Trophoblast cell (in vitro differentiated cells and primary cell): ENCODE data around the gene PORCN.
"Not testable (repeated sequence)": the region's sequence is repeated elsewhere in the genome, so short reads cannot be mapped to it uniquely, and the experiment has no call there.

Experiments
- DNase-seq, 2 donors: peaks; one replicate each; pipeline ENCODE4 v3.0.0-alpha.2; 2016
- H2AFZ ChIP-seq: 2 replicates; pipeline ENCODE4 v1.6.1; 2013; ENCODE audit warnings: low read length, moderate library complexity, mild to moderate bottlenecking; ENCODE audit not compliant: insufficient read depth, poor library complexity
- H2AK5ac ChIP-seq: 2 replicates; pipeline ENCODE4 v1.6.1; 2013; ENCODE audit warnings: mild to moderate bottlenecking, low read length
- H2BK120ac ChIP-seq: 2 replicates; pipeline ENCODE4 v1.6.1; 2013; ENCODE audit warnings: low read length, mild to moderate bottlenecking, moderate library complexity; ENCODE audit not compliant: insufficient read depth, poor library complexity
- H2BK12ac ChIP-seq: 2 replicates; pipeline ENCODE4 v1.6.1; 2013; ENCODE audit warnings: mild to moderate bottlenecking, low read length, moderate library complexity
- H2BK5ac ChIP-seq: 2 replicates; pipeline ENCODE4 v1.6.1; 2013; ENCODE audit warnings: low read length, low read depth, moderate library complexity, mild to moderate bottlenecking; ENCODE audit not compliant: poor library complexity
- H3K14ac ChIP-seq: 2 replicates; pipeline ENCODE4 v1.6.1; 2013; ENCODE audit warnings: mild to moderate bottlenecking, low read length
- H3K18ac ChIP-seq: 2 replicates; pipeline ENCODE4 v1.6.1; 2013; ENCODE audit warnings: mild to moderate bottlenecking, low read length
- H3K23ac ChIP-seq: 2 replicates; pipeline ENCODE4 v1.6.1; 2013; ENCODE audit warnings: low read length
- H3K27ac ChIP-seq: 2 replicates; pipeline ENCODE4 v1.5.1; 2013; ENCODE audit warnings: low read depth, mild to moderate bottlenecking, inconsistent platforms, low read length, moderate library complexity
- H3K27me3 ChIP-seq: 2 replicates; pipeline ENCODE4 v1.6.1; 2013; ENCODE audit warnings: inconsistent platforms, mild to moderate bottlenecking, low read length, moderate library complexity; ENCODE audit not compliant: insufficient read depth
- H3K36me3 ChIP-seq, 2 experiments: 1 replicate in 1 of 2; 2 replicates in 1 of 2; pipeline ENCODE4 v1.6.1; 2013; ENCODE audit warnings: low read length in 2 of 2, mild to moderate bottlenecking in 2 of 2, moderate library complexity in 1 of 2; ENCODE audit not compliant: insufficient read depth in 2 of 2, control insufficient read depth in 1 of 2
- H3K4ac ChIP-seq: 2 replicates; pipeline ENCODE4 v1.6.1; 2013; ENCODE audit warnings: low read depth, mild to moderate bottlenecking, low read length, moderate library complexity
- H3K4me1 ChIP-seq, 2 experiments: 1 replicate in 1 of 2; 2 replicates in 1 of 2; pipeline ENCODE4 v1.6.1; 2013; ENCODE audit warnings: low read length in 2 of 2, mild to moderate bottlenecking in 2 of 2, moderate library complexity in 1 of 2; ENCODE audit not compliant: insufficient read depth in 2 of 2, control insufficient read depth in 1 of 2
- H3K4me2 ChIP-seq: 2 replicates; pipeline ENCODE4 v1.6.1; 2013; ENCODE audit warnings: inconsistent platforms, mild to moderate bottlenecking, low read length, moderate library complexity
- H3K4me3 ChIP-seq: 2 replicates; pipeline ENCODE4 v1.5.1; 2013; ENCODE audit warnings: mild to moderate bottlenecking, low read depth, low read length, inconsistent platforms
- H3K79me1 ChIP-seq: one replicate; pipeline ENCODE4 v1.6.1; 2013; ENCODE audit warnings: low read length
- H3K79me2 ChIP-seq: 2 replicates; pipeline ENCODE4 v1.6.1; 2013; ENCODE audit warnings: low read length, mild to moderate bottlenecking; ENCODE audit not compliant: control insufficient read depth, insufficient read depth, poor library complexity
- H3K9ac ChIP-seq: 2 replicates; pipeline ENCODE4 v1.6.1; 2013; ENCODE audit warnings: mild to moderate bottlenecking, low read length
- H3K9me3 ChIP-seq: 2 replicates; pipeline ENCODE4 v1.6.1; 2013; ENCODE audit warnings: low read depth, mild to moderate bottlenecking, control low read depth, inconsistent platforms, low read length; ENCODE audit not compliant: insufficient read depth
- H4K12ac ChIP-seq: 2 replicates; pipeline ENCODE4 v1.6.1; 2013; ENCODE audit warnings: low read depth, mild to moderate bottlenecking, low read length, moderate library complexity
- H4K8ac ChIP-seq: 2 replicates; pipeline ENCODE4 v1.6.1; 2013; ENCODE audit warnings: low read depth, mild to moderate bottlenecking, low read length, moderate library complexity
- H4K91ac ChIP-seq: one replicate; pipeline ENCODE4 v1.6.1; 2013; ENCODE audit warnings: low read depth, mild to moderate bottlenecking, low read length, moderate library complexity
- WGBS: extraction: QIAGEN DNeasy Blood & Tissue Kit; methylation state at CpG from one replicate; pipeline ENCODE4 v1.1.7; 2013; ENCODE audit warnings: missing lambda C conversion rate; ENCODE audit not compliant: insufficient read length, insufficient coverage; ENCODE audit errors: extremely low coverage; 5-methylcytosine and 5-hydroxymethylcytosine counted together

PORCN gene

DNA sequence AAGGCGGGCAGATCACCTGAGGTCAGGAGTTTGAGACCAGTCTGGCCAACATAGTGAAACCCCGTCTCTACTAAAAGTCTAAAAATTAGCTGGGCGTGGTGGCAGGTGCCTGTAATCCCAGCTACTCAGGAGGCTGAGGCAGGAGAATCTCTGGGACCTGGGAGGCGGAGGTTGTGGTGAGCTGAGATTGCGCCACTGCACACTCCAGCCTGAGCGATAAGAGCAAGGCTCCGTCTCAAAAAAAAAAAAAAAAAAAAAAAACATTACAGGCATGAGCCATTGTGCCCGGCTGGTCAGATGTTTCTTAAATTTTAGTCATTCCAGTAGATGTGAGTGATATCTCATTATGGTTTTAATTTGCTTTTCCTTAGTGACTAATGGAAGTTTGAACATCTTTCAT is 17.1 kb downstream of the PORCN start:
- H3K79me1 ChIP-seq, H3K9ac ChIP-seq, H2AFZ ChIP-seq, H2BK5ac ChIP-seq, H4K91ac ChIP-seq, H3K9me3 ChIP-seq, H3K18ac ChIP-seq, H2BK120ac ChIP-seq, H3K23ac ChIP-seq, H3K4me1 ChIP-seq, H4K12ac ChIP-seq, H3K79me2 ChIP-seq, H3K4ac ChIP-seq, DNase-seq, H3K27ac ChIP-seq, H3K4me2 ChIP-seq, H3K14ac ChIP-seq, H3K27me3 ChIP-seq, H4K8ac ChIP-seq, H2AK5ac ChIP-seq, H2BK12ac ChIP-seq, H3K4me3 ChIP-seq: not testable (repeated sequence)
- WGBS, result no CpG with 5 or more reads among the region's 8 CpGs
- peaks cover 33 to 34% of the 10 kb centered on the region in 2 experiments for H3K36me3 ChIP-seq

DNA sequence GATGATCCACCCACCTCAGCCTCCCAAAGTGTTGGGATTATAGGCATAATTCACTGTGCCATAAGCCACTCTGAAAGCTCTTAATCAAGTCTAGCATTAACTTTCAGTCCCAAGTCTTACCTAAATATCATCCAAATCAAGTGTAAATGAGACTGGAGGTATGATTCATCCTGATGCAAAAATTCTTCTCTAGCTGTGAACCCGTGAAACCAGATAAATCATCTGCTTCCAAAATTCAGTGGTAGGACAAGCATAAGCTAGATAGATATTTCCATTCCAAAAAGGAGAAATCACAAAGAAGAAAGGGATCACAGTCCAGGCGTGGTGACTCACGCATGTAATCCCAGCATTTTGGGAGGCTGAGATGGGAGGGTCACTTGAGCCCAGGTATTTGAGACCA is 21.9 kb downstream of the PORCN start:
- WGBS, result no CpG with 5 or more reads among the region's 3 CpGs
- no peak overlapping the region for H3K4ac ChIP-seq
- no peak overlapping the region for H3K4me3 ChIP-seq
- no peaks in the 10 kb centered on the region for H3K79me2 ChIP-seq
- H4K12ac ChIP-seq, result no peak overlapping the region
- no peak overlapping the region for H2BK5ac ChIP-seq
- H3K27me3 ChIP-seq, result no peaks in the 10 kb centered on the region
- H3K23ac ChIP-seq, result no peak overlapping the region
- H2BK12ac ChIP-seq, result no peak overlapping the region
- no peak overlapping the region for H2BK120ac ChIP-seq
- no peak overlapping the region for H2AK5ac ChIP-seq
- no peak overlapping the region for H3K14ac ChIP-seq
- no peak overlapping the region for H3K9ac ChIP-seq
- no peak for DNase-seq
- peaks cover 24 to 27% of the 10 kb centered on the region in 2 experiments for H3K36me3 ChIP-seq
- no peak overlapping the region for H3K27ac ChIP-seq
- no peak overlapping the region for H2AFZ ChIP-seq
- H3K4me1 ChIP-seq, result no peaks in the 10 kb centered on the region
- H3K9me3 ChIP-seq, result no peaks in the 10 kb centered on the region
- no peak overlapping the region for H3K18ac ChIP-seq
- no peak overlapping the region for H3K4me2 ChIP-seq
- no peaks in the 10 kb centered on the region for H3K79me1 ChIP-seq
- no peak overlapping the region for H4K91ac ChIP-seq
- H4K8ac ChIP-seq, result no peak overlapping the region

DNA sequence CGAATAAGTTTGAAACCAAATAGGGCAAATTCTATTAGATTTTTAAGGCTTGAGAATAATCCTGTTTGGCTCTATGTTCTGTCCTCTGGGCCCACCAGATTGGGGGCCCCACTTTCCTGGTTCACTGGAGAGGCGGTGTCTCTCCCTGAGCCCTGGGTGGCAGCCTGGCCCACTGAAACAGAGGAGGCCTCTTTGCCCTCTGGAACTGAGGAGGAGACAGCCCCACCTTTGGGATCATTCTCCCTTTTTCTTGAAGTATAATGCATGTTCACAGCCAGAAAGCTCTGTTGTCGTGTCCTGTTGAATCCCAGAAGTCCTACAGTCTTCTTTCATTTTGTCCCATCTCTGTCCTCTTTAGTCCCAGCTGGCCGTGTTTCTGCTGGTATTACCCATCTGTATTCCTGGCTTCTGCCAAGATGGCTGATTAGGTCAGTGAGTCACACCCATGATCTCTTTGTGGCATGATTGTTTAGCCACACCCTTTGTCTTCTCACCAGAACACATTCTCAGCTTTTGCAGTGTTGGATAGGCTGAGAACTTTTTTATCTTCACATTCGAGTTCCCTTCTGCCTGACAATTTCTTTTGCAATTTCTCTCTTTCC is 22.7 kb downstream of the PORCN start:
- Histone ChIP-seq H2BK12ac (no peak overlapping the region), H3K4me1 (no peaks in the 10 kb centered on the region), H2BK120ac (no peak overlapping the region), H3K79me1 (no peaks in the 10 kb centered on the region), H3K14ac (no peak overlapping the region), H2BK5ac (no peak overlapping the region), H3K4me3 (no peak overlapping the region), H3K79me2 (no peaks in the 10 kb centered on the region), H3K9me3 (no peaks in the 10 kb centered on the region), H2AK5ac (no peak overlapping the region), H3K4ac (no peak overlapping the region), H3K27me3 (no peaks in the 10 kb centered on the region), H3K4me2 (no peak overlapping the region), H4K12ac (no peak overlapping the region), H4K8ac (no peak overlapping the region), H3K9ac (no peak overlapping the region), H4K91ac (no peak overlapping the region), H2AFZ (no peak overlapping the region), H3K18ac (no peak overlapping the region), H3K36me3 (peaks cover 21 to 24% of the 10 kb centered on the region in 2 experiments), H3K27ac (no peak overlapping the region), H3K23ac (no peak overlapping the region)
- DNase-seq, result peak; percentile 24 to 62
- no CpG with 5 or more reads among the region's 5 CpGs for WGBS

- Histone ChIP-seq H3K9ac (no peak overlapping the region), H3K14ac (no peak overlapping the region), H3K27me3 (no peaks in the 10 kb centered on the region), H3K79me1 (no peaks in the 10 kb centered on the region), H3K4me3 (no peak overlapping the region), H2AFZ (no peak overlapping the region), H3K4me2 (no peak overlapping the region), H2BK5ac (no peak overlapping the region), H3K36me3 (peaks cover 17% of the 10 kb centered on the region in 2 experiments), H3K4me1 (no peaks in the 10 kb centered on the region), H3K4ac (no peak overlapping the region), H3K23ac (no peak overlapping the region), H4K91ac (no peak overlapping the region), H3K18ac (no peak overlapping the region), H4K8ac (no peak overlapping the region), H2BK12ac (no peak overlapping the region), H2BK120ac (no peak overlapping the region), H2AK5ac (no peak overlapping the region), H3K9me3 (no peaks in the 10 kb centered on the region), H3K27ac (no peak overlapping the region), H3K79me2 (no peaks in the 10 kb centered on the region), H4K12ac (no peak overlapping the region)
- no CpG with 5 or more reads among the region's 1 CpG for WGBS
- no peak for DNase-seq
These were observed 23.4 kb downstream of the PORCN start for GRCh38 chrX:48532161-48532560.
